GM21360 (cell line): ENCODE data around the gene MEIKIN.

Experiments used
- ATAC-seq: cut with Tn5 transposase; IDR thresholded peaks from one replicate; pipeline ENCODE4 v1.9.1; 2021; ENCODE audit warnings: mild to moderate bottlenecking, moderate library complexity; ENCODE audit not compliant: unreplicated experiment

The MEIKIN gene

DNA sequence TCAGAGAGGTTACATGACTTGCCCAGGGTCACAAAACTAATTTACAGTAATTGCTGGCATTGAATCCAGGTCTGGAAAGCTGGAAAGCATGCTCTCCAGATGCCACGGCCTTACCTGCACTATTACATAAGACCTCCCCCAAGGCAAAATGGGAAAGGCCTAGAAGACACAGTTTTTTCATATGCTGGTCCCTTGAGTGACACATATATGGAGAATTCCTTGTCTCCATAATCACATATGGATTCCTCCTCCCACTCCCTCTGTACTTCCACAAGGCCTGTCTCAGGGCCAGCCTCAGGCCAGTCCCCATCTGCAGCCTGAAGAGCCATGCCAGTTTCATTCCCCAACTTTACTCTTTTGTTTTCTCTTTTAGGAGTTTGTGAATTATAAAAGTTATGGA, 28.6 kb upstream of the MEIKIN start:
- no peak for ATAC-seq

DNA sequence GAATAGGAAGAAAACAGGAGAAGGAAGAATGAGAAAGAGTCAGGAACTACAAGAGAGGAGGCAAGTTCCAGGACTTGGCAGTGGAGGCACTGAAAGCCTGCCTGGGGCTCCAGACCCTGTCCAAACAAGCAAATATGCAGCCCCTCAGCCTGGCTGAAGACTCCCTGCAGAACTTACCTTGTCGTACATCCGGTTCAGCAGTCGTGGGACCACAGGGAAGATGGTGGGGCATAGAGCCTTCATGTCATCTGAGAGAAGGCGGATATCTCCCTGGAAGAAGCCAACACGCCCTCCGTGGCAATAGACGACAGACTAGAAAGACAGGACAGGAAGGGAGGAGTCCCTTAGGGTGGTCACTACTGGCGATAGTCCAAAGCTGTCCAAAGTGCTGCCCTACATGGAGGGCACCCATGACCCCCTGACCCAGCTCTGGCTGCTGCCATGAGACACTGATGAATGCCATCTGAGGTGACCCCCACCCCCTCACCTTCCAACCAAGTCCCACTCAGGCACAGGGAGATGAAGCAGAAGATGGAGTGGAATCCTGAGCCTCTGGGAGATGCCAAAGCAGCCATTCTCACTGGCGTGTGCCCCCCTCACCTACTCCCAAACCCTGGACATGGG, 27.7 kb upstream of the MEIKIN start:
- no peak for ATAC-seq

DNA sequence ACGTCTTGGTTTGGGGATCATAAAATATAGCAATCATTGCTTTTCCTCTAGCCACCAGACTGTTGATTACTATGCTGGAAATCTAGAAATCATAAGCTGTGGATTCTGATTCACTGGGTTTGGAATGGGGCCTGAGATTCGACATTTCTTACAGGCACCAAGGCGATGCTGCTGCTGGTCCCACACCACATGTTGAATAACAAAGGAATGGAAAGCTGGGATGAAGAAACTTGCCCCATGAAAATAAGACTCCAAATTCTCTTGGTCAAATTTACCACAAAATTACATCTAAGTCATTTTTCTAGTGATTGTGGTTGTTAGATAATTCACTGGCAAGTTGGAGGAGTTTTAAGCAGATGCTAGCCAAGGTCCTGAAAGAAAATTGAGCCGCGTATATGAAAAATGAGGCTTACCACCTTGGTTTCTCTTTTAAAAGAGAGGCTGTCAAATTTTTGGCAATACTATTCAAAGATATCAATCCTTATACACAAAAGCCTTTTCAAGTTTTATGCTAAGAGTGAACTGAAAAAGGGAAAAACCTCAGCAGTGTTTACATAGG, 23.0 kb upstream of the MEIKIN start:
- no peak for ATAC-seq

- ATAC-seq, result no peak
Measured at GRCh38 chr5:131966551-131966950, 21.1 kb upstream of the MEIKIN start.

DNA sequence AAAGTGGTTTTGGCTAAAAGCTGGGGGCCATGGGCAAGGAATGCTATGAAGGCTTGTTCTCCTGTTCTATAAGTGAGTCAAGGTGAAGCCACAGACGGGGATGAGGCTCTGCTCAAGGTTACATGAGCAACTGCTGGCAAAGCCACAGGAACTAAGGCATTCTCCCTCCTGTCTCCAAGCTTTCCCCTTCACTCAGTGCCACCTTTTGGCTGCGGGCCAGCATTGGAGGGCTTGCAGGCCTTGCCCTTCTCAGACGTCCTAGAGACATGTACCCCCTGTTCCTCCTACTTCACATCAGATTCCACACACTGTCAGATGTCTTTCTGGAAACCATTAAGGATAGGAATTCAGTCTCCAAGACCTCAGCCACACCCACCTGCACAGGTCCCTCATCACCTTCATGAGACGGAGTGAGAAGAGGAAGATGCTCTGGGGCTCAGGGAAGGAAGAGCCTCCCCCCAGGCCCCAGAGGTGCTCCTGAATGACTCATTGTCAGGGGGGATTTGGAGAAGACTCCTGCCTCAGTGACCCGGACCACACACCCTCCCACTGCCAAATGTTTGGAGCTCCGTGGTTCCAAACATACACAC, 20.5 kb upstream of the MEIKIN start:
- ATAC-seq, result no peak

DNA sequence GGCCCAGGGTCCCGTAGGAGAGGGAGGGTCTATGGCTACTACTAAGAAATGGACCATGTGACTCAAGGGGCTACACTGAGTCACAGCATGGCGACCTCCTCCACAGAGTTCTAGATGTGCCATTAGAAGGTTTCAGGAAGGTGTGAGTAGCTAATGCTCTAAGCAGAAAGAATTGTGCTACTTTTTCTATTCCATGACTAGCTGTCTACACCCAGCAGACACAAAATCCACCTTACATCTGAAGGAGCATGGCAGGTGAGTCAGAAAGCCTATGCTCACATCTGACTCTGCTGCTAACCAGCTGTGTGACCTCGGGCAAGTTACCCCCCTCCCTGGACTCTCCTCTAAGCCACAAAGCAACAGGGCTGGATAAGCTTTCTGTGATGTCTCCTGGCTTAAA, 14.4 kb upstream of the MEIKIN start:
- no peak for ATAC-seq

DNA sequence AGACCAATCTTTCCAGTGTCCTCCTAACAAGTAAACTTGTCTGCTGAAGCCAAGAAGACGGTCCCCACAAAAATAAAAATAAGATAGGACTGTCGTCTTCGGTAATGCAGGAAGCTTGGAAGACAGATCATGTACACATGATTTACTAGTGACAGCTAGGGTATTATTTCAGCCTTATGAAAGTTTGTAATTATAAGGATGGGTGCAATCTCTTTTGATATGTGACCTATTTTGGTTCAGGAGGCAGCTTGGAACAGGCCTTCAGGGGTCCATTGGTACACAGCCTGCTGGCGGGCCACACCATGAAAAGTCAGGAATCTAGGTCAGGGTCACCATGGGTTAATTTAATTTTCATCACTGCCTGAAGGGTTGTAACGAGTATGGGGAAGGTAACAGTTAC, 13.7 kb upstream of the MEIKIN start:
- ATAC-seq, result no peak

DNA sequence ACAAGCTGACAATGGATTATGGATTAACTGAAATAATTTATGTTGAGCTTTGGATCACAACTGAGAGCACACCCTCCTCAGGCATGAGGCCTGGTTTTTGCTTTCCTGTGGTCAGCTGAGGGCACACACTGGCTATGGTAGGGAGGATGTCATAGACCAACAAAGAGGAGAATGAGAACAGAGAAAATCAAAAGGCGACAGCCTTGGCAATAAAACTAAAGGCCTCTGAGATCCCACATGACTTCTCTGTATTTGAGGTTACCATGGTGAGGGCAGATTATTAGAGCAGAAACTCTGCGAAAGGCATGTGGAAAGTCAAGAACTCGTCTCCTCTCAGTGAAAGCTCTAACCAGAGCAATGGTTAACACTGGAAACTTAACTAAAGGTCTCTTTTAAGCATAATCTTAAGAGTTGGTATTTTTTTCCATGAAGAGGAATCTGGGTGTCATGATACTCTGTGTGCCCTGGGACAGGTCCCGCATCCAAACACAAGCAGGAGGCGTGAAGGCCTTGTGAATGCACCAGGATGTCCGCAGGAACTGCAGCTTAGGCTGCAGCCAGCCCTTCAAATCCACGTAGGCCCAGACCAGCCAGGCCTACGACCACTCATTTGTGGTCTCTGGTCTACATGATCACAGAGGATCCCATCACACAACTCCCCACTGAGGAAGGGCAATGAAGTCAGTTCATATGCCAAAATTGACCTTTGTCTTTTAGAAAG, 12.4 kb upstream of the MEIKIN start:
- no peak for ATAC-seq

GRCh38 chr5:131953969-131954368, 8.5 kb upstream of the MEIKIN start:
- ATAC-seq, result no peak

DNA sequence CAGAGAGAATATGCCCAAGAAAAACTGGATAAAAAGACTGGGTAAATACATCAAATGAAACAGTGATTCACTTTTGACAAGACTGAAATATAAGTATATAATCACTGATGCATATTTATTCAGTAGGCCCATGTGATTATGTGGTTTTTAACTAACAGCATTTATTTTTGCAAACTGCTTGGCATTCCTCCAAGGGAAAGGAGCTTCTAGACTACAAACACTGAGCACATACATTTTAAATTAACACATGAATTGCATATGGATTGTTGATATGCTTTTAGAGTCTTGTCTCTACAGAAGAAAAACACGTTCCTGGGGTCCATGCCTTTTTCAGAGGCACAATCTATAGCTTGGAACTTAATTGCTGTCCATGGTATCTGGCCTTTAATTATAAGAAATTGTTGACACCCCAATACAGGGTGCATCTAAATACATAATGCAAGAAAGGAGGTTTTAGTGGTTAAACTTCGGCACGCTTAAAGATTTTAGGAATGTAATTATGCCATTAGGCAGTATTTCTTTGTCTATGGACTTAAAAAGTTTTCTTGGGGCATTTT, 6.9 kb upstream of the MEIKIN start:
- no peak for ATAC-seq

GRCh38 chr5:131950706-131951105, 5.2 kb upstream of the MEIKIN start:
- ATAC-seq, result no peak

- ATAC-seq, result no peak
Measured at GRCh38 chr5:131947445-131947844, 2.0 kb upstream of the MEIKIN start.

- no peak for ATAC-seq
Measured at GRCh38 chr5:131944702-131945550, 537 bp downstream of the MEIKIN start.

- ATAC-seq, result no peak
Measured at GRCh38 chr5:131943916-131944315, 1.5 kb downstream of the MEIKIN start.

- ATAC-seq, result no peak
Measured at GRCh38 chr5:131942016-131942415, 3.4 kb downstream of the MEIKIN start.

- no peak for ATAC-seq
Measured at GRCh38 chr5:131939690-131940345, 5.6 kb downstream of the MEIKIN start.

GRCh38 chr5:131932235-131932634, 13.2 kb downstream of the MEIKIN start:
- no peak for ATAC-seq

DNA sequence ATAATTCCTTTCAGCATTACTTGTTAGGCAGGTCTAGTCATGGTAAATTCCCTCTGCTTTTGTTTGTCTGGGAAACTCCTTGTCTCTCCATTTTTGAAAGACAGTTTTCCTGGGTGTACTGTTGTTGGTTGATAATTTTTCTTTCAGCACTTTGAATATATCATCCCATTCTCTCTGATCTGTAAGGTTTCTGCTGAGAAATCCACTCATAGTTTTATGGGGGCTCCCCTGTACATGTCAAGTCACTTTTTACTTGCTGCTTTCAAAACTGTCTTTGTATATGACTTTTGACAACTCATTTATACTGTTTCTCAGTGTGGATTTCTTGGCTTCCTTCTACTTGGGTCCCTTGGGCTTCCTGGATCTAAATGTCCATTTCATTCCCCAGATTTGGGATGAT, 16.5 kb downstream of the MEIKIN start:
- no peak for ATAC-seq

GRCh38 chr5:131926168-131926567, 19.3 kb downstream of the MEIKIN start:
- ATAC-seq, result no peak

DNA sequence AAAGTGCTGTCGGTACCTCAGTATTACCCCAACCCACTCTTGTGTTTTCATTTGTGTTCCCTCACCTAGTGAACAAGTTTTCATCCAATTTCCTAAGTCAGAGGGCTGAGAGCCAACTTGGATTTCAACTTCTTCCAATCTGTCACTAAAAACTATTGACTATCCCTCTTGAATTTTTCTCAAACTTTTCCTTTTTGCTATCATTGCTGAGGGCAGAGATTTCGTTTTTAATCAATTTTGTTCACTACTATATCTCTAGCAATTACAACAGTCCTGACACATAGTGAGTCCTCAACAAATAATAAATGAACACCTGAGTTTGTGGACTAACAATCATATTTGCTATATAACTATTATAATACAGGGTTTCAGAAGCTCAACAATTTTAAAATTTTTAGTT, 29.0 kb downstream of the MEIKIN start:
- no peak for ATAC-seq
